GM12872 (cell line): ENCODE results near the gene RTN4IP1.

Source experiments
- TF ChIP-seq, protein P1 (sequence below): IDR thresholded peaks from 3 replicates; pipeline ENCODE4 v1.5.1; 2011; ENCODE audit warnings: low read depth, mild to moderate bottlenecking, low read length, moderate library complexity; ENCODE audit not compliant: insufficient read depth

RTN4IP1 gene, protein sequence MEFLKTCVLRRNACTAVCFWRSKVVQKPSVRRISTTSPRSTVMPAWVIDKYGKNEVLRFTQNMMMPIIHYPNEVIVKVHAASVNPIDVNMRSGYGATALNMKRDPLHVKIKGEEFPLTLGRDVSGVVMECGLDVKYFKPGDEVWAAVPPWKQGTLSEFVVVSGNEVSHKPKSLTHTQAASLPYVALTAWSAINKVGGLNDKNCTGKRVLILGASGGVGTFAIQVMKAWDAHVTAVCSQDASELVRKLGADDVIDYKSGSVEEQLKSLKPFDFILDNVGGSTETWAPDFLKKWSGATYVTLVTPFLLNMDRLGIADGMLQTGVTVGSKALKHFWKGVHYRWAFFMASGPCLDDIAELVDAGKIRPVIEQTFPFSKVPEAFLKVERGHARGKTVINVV

GRCh38 chr6:106629103-106629858 lies at the start of gene RTN4IP1, which contains the start of gene QRSL1:
RTN4IP1 (minus strand) TSS chr6:106629498; CDS start chr6:106629021, 477 bp downstream.
QRSL1 (plus strand) TSS chr6:106629578; CDS start chr6:106629682, 104 bp downstream.
- TF ChIP-seq, protein P1, sequence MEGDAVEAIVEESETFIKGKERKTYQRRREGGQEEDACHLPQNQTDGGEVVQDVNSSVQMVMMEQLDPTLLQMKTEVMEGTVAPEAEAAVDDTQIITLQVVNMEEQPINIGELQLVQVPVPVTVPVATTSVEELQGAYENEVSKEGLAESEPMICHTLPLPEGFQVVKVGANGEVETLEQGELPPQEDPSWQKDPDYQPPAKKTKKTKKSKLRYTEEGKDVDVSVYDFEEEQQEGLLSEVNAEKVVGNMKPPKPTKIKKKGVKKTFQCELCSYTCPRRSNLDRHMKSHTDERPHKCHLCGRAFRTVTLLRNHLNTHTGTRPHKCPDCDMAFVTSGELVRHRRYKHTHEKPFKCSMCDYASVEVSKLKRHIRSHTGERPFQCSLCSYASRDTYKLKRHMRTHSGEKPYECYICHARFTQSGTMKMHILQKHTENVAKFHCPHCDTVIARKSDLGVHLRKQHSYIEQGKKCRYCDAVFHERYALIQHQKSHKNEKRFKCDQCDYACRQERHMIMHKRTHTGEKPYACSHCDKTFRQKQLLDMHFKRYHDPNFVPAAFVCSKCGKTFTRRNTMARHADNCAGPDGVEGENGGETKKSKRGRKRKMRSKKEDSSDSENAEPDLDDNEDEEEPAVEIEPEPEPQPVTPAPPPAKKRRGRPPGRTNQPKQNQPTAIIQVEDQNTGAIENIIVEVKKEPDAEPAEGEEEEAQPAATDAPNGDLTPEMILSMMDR: no peak

- TF ChIP-seq, protein P1: no peak
These were observed 48.0 kb upstream of the RTN4IP1 start for GRCh38 chr6:106677282-106677681.

- TF ChIP-seq, protein P1: no peak
These were observed 45.4 kb upstream of the RTN4IP1 start for GRCh38 chr6:106674541-106675229.

- TF ChIP-seq, protein P1: no peak
These were observed 42.4 kb upstream of the RTN4IP1 start for GRCh38 chr6:106671651-106672050.

DNA sequence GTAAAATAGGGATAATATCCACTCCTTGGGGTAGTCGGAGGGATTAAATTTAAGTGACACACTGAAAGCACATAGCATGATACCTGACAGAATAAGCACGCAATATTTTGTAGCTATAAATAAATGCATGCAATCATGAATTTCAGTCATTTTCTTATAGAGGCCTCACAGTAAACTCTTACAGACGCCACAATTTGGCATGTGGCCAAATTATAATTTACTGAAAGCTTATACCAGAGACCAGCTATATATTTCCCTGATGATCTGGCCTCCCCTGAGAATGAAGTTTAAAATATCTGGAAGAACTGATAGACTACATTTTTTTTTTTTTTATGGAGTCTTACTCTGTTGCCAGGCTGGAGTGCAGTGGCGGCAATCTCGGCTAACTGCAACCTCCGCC lies 40.9 kb upstream of the RTN4IP1 start:
- TF ChIP-seq, protein P1: no peak

DNA sequence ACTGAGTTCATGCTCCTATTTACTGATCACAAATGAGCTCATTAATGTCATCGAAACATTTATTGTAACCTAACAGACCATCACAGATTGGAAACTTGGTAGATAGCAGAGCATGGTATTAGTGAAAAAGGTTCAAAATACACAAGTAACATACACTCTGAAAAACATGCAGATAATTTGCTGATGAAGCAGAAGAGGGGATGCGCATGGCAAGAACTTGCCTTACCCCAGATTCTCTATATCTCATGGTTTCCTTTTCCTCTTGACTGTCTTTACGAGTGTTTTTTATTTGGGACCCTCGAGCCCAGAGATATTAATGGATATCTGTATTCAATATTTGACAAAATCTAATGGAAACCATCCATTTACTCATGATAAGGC lies 37.7 kb upstream of the RTN4IP1 start:
- TF ChIP-seq, protein P1: no peak
